Measurements from ENCODE around the gene SQOR.

DNA sequence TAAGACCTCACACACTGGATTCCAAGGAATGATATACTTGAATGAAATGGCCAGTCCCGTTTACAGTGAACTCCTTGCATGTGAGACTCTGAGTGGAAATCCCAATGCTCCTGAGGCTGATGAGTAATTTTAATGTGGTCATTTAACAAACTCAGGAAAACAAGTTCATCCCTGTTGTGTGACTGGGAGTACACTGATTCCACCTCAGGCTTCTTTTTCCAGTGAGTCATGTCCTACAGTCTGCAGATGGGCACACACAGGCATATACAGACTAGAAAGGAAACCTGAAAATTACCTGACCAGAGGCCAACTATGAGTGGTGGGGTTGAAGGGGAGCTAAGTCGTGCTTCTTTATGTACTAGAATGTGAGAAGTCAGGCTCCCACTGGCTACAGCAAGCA is 5.8 kb downstream of the SQOR start:
- TF ChIP-seq CEBPB (IDR thresholded peaks at IDR 0.05) (no peak), CREB1 (IDR thresholded peaks at IDR 0.05; ENCODE audit: low read depth) (no peak), TAF1 (IDR thresholded peaks at IDR 0.05; ENCODE audit: low read depth) (no peak), RAD21 (IDR thresholded peaks at IDR 0.05; ENCODE audit: low read depth) (no peak), EGR1 (IDR thresholded peaks at IDR 0.05) (no peak), EP300 (IDR thresholded peaks at IDR 0.05; ENCODE audit: borderline replicate concordance) (no peak), FOXM1 (IDR thresholded peaks at IDR 0.05; ENCODE audit: borderline replicate concordance, low read depth) (no peak), YY1 (IDR thresholded peaks at IDR 0.05; ENCODE audit: low read depth) (no peak), ZBTB7A (IDR thresholded peaks at IDR 0.05; ENCODE audit: low read depth) (no peak), TCF12 (IDR thresholded peaks at IDR 0.05; ENCODE audit: low read depth) (no peak), TEAD4 (IDR thresholded peaks at IDR 0.05) (no peak)
- TF ChIP-seq, protein P1, sequence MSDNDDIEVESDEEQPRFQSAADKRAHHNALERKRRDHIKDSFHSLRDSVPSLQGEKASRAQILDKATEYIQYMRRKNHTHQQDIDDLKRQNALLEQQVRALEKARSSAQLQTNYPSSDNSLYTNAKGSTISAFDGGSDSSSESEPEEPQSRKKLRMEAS (IDR thresholded peaks at IDR 0.05) = no peak
- TF ChIP-seq, protein P2, sequence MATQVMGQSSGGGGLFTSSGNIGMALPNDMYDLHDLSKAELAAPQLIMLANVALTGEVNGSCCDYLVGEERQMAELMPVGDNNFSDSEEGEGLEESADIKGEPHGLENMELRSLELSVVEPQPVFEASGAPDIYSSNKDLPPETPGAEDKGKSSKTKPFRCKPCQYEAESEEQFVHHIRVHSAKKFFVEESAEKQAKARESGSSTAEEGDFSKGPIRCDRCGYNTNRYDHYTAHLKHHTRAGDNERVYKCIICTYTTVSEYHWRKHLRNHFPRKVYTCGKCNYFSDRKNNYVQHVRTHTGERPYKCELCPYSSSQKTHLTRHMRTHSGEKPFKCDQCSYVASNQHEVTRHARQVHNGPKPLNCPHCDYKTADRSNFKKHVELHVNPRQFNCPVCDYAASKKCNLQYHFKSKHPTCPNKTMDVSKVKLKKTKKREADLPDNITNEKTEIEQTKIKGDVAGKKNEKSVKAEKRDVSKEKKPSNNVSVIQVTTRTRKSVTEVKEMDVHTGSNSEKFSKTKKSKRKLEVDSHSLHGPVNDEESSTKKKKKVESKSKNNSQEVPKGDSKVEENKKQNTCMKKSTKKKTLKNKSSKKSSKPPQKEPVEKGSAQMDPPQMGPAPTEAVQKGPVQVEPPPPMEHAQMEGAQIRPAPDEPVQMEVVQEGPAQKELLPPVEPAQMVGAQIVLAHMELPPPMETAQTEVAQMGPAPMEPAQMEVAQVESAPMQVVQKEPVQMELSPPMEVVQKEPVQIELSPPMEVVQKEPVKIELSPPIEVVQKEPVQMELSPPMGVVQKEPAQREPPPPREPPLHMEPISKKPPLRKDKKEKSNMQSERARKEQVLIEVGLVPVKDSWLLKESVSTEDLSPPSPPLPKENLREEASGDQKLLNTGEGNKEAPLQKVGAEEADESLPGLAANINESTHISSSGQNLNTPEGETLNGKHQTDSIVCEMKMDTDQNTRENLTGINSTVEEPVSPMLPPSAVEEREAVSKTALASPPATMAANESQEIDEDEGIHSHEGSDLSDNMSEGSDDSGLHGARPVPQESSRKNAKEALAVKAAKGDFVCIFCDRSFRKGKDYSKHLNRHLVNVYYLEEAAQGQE (IDR thresholded peaks at IDR 0.05; ENCODE audit: low read depth) = no peak
- TF ChIP-seq, protein P3, sequence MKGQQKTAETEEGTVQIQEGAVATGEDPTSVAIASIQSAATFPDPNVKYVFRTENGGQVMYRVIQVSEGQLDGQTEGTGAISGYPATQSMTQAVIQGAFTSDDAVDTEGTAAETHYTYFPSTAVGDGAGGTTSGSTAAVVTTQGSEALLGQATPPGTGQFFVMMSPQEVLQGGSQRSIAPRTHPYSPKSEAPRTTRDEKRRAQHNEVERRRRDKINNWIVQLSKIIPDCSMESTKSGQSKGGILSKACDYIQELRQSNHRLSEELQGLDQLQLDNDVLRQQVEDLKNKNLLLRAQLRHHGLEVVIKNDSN (IDR thresholded peaks at IDR 0.05) = no peak

Data from Ishikawa (cell line).